ENCODE results near the gene NCS1.

Gene NCS1

DNA sequence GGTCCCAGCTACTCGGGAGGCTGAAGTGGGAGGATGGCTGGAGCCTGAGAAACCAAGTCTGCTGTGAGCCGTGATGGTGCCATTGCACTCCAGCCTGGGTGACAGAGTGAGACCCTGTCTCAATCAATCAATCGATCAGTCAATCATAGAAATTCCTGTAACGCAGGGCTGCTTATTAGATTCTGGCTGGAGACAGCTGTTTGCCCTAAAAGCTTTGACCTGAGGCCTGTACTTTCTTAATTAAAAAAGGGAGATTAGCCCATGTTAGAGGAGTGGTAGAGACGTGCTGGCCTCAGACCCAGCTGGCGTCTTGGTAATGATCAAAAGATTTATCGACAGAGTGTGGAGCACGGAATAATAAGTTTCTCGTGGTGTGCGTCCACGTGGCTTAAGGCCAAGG is 52.9 kb downstream of the NCS1 start:
- peaks cover 20% of the 10 kb centered on the region for H3K36me3 ChIP-seq (ENCODE audit: insufficient read depth, low read depth, low read length)
- no peaks in the 10 kb centered on the region for H3K27me3 ChIP-seq (ENCODE audit: insufficient read depth, low read length)

DNA sequence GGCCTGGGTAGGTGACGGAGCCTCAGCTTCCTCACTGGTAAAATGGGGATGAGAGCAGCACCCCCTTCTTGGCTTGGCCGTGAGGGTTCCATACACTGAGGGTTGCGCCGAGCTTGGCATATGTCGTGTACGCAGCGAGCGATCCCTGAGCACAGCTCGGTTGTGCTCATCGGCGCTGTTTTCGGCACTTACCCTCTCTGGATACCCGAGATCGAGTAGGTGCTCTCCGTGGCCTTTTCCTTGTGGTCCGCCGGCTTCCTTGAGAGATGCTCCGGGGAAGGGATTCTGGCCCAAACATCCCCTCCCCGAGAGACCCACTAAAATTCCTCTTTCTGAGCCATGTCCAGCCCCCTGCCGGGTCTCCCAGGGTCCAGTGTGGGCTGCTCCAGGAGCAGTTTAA is 53.4 kb downstream of the NCS1 start:
- Histone ChIP-seq H3K9me3 (ENCODE audit: insufficient read depth, low read depth, low read length) (no peaks in the 10 kb centered on the region), H3K4me1 (ENCODE audit: insufficient read depth, low read length) (no peaks in the 10 kb centered on the region), H3K27me3 (ENCODE audit: insufficient read depth, low read length) (no peaks in the 10 kb centered on the region), H3K4me3 (ENCODE audit: low read length) (no peak overlapping the region), H3K36me3 (ENCODE audit: insufficient read depth, low read depth, low read length) (peaks cover 20% of the 10 kb centered on the region), H3K27ac (ENCODE audit: low read length) (no peak overlapping the region), H3K9ac (ENCODE audit: low read depth, low read length) (no peak overlapping the region)

More for the DNA sequence above, 52.9 kb downstream of the NCS1 start:
- Histone ChIP-seq H3K27ac (ENCODE audit: low read length) (no peak overlapping the region), H3K4me1 (ENCODE audit: insufficient read depth, low read length) (no peaks in the 10 kb centered on the region), H3K9me3 (ENCODE audit: insufficient read depth, low read depth, low read length) (no peaks in the 10 kb centered on the region), H3K9ac (ENCODE audit: low read depth, low read length) (no peak overlapping the region), H3K4me3 (ENCODE audit: low read length) (no peak overlapping the region)

DNA sequence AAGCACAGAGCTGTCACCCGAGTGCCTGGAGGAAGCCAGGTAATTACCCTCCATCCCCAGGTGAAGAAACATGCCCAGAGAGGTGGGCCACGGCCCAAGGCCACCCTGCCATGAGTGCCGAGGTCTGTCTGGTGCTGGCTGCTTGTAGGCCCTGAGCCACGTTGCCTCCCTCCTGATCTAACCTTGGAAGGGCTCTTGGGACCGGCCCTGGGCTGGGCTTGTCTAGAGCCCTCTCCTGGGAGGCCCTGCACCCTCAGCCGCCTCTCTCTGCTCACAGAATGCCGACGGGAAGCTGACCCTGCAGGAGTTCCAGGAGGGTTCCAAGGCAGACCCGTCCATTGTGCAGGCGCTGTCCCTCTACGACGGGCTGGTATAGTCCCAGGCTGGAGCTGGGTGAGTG is 53.9 kb downstream of the NCS1 start:
- no peak overlapping the region for H3K4me3 ChIP-seq (ENCODE audit: low read length)
- no peak overlapping the region for H3K9ac ChIP-seq (ENCODE audit: low read depth, low read length)
- H3K27ac ChIP-seq (ENCODE audit: low read length) = no peak overlapping the region
- H3K9me3 ChIP-seq (ENCODE audit: insufficient read depth, low read depth, low read length) = no peaks in the 10 kb centered on the region
- no peaks in the 10 kb centered on the region for H3K27me3 ChIP-seq (ENCODE audit: insufficient read depth, low read length)
- peaks cover 20% of the 10 kb centered on the region for H3K36me3 ChIP-seq (ENCODE audit: insufficient read depth, low read depth, low read length)
- H3K4me1 ChIP-seq (ENCODE audit: insufficient read depth, low read length) = no peaks in the 10 kb centered on the region

DNA sequence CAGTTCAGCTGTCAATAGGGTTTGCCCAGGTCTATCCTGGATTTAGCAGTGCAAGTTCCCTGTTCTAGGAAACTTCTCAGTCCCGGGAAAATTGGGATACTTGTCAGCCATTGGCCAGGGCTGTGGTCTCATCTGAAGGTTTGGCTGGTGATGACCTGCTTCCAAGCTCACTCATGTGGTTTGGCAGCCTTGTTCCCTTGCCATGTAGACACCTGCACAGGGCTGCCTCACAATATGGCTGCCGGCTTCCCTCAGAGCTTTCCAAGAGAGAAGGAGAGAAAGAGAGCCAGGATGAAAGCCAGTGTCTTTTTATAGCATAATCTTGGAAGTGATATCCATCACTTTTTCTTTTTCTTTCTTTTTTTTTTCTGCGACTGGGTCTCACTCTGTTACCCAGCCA is 55.6 kb downstream of the NCS1 start:
- no peaks in the 10 kb centered on the region for H3K9me3 ChIP-seq (ENCODE audit: insufficient read depth, low read depth, low read length)
- no peaks in the 10 kb centered on the region for H3K27me3 ChIP-seq (ENCODE audit: insufficient read depth, low read length)
- no peak overlapping the region for H3K9ac ChIP-seq (ENCODE audit: low read depth, low read length)
- H3K36me3 ChIP-seq (ENCODE audit: insufficient read depth, low read depth, low read length) = peaks cover 20% of the 10 kb centered on the region
- no peaks in the 10 kb centered on the region for H3K4me1 ChIP-seq (ENCODE audit: insufficient read depth, low read length)
- H3K4me3 ChIP-seq (ENCODE audit: low read length) = no peak overlapping the region
- no peak overlapping the region for H3K27ac ChIP-seq (ENCODE audit: low read length)

DNA sequence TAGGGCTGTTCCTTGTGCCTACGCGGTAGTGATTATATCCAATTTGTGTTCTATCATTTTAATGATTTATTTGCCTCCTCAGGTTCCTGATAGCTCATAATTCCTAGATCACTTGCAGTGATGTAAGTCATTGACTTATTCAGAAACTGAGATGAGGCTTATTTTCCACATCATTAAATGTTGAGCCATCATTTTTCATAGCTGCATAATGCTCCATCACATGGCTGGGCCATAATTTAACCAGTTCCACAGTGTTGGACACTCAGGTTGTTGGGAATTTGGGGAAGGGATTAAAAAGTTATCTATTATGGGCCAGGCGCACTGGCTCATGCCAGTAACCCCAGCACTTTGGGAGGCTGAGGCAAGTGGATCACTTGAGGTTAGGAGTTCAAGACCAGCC is 57.6 kb downstream of the NCS1 start:
- no peak overlapping the region for H3K4me3 ChIP-seq (ENCODE audit: low read length)
- no peaks in the 10 kb centered on the region; the same call in 1 of the 2 replicates for H3K4me1 ChIP-seq (ENCODE audit: insufficient read depth, low read length)
- H3K27me3 ChIP-seq (ENCODE audit: insufficient read depth, low read length) = no peaks in the 10 kb centered on the region
- H3K27ac ChIP-seq (ENCODE audit: low read length) = no peak overlapping the region
- H3K9me3 ChIP-seq (ENCODE audit: insufficient read depth, low read depth, low read length) = no peaks in the 10 kb centered on the region
- H3K9ac ChIP-seq (ENCODE audit: low read depth, low read length) = no peak overlapping the region
- peaks cover 31% of the 10 kb centered on the region for H3K36me3 ChIP-seq (ENCODE audit: insufficient read depth, low read depth, low read length)

DNA sequence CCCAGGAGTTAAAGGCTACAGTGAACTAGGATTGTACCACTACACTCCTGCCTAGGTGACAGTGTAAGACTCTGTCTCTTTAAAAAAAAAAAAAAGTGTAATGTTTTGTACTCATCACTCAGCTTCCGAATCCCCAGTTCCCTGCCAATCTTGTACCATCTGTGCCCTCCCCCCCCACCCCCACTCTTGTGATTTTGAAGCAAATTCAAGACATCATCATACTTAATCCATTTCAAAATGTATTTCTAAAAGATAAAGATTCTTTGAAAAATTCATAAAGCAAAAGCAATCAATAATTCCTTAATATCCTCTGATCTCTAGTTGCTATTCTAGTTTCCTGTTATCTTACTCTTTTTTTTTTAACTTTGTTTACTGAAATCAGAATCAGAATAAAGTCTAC is 58.4 kb downstream of the NCS1 start:
- H3K27me3 ChIP-seq (ENCODE audit: insufficient read depth, low read length) = no peaks in the 10 kb centered on the region
- no peak overlapping the region for H3K4me3 ChIP-seq (ENCODE audit: low read length)
- no peak overlapping the region for H3K27ac ChIP-seq (ENCODE audit: low read length)
- no peaks in the 10 kb centered on the region; the same call in 1 of the 2 replicates for H3K4me1 ChIP-seq (ENCODE audit: insufficient read depth, low read length)
- no peaks in the 10 kb centered on the region for H3K9me3 ChIP-seq (ENCODE audit: insufficient read depth, low read depth, low read length)
- H3K9ac ChIP-seq (ENCODE audit: low read depth, low read length) = no peak overlapping the region
- peaks cover 31% of the 10 kb centered on the region for H3K36me3 ChIP-seq (ENCODE audit: insufficient read depth, low read depth, low read length)

DNA sequence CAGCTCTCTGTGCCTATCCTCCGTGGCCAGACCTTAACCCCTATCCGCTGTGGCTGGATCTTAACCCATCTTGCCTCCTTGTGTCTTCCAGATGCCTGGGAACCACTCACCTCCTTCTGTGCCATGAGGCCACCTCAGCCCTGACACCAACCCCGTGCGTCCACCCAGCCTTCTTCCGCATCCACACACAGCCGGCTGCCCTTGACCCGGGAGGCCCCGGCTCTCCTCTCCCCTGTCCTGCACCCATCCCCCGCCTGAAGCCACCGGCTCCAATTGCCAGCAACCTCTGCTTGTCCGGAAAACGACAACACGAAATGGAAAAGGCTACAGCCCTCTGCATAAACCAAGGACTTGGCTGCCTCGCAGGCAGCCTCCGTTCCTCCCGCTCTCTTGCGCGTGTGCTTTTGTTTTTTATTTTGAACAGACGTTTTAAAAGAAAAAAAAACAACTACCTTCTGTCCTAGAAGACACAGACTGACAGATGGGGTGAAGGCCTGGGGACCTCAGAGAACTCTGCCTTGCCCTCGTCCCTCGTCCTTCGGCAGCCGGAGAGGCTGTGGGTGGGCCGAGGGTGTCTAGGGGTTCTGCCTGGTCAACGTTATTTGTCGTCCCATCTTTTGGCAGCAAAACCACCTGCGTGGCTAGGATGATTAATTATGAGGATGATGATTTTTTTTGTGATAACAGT is 60.8 kb downstream of the NCS1 start:
- H3K4me1 ChIP-seq (ENCODE audit: insufficient read depth, low read length) = no peaks in the 10 kb centered on the region; the same call in 1 of the 2 replicates
- no peak overlapping the region for H3K9ac ChIP-seq (ENCODE audit: low read depth, low read length)
- H3K9me3 ChIP-seq (ENCODE audit: insufficient read depth, low read depth, low read length) = no peaks in the 10 kb centered on the region
- H3K27ac ChIP-seq (ENCODE audit: low read length) = no peak overlapping the region
- H3K36me3 ChIP-seq (ENCODE audit: insufficient read depth, low read depth, low read length) = peaks cover 19% of the 10 kb centered on the region; the same call in 1 of the 2 replicates
- no peak overlapping the region for H3K4me3 ChIP-seq (ENCODE audit: low read length)
- no peaks in the 10 kb centered on the region for H3K27me3 ChIP-seq (ENCODE audit: insufficient read depth, low read length)

DNA sequence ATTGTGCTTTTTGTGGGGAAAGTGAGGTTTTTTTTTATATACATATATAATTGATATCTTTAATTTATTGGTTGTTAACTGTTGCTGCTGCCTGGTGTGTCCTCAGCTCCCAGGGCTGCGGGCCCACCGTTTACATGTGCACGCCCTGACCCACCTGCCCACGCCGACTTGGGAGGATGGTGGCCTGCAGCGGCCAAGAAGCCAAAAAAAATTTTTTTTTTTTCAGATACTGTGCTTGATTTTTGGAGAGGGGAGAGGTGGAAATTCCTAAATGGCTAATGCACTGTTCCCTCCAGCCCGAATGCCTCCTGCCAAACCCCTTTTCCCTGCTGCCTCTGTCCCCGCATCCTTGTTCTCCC is 61.4 kb downstream of the NCS1 start:
- Histone ChIP-seq H3K27ac (ENCODE audit: low read length) (no peak overlapping the region), H3K9me3 (ENCODE audit: insufficient read depth, low read depth, low read length) (no peaks in the 10 kb centered on the region), H3K27me3 (ENCODE audit: insufficient read depth, low read length) (no peaks in the 10 kb centered on the region), H3K36me3 (ENCODE audit: insufficient read depth, low read depth, low read length) (peaks cover 15% of the 10 kb centered on the region; the same call in 1 of the 2 replicates), H3K9ac (ENCODE audit: low read depth, low read length) (no peak overlapping the region), H3K4me3 (ENCODE audit: low read length) (no peak overlapping the region), H3K4me1 (ENCODE audit: insufficient read depth, low read length) (no peaks in the 10 kb centered on the region; the same call in 1 of the 2 replicates)

DNA sequence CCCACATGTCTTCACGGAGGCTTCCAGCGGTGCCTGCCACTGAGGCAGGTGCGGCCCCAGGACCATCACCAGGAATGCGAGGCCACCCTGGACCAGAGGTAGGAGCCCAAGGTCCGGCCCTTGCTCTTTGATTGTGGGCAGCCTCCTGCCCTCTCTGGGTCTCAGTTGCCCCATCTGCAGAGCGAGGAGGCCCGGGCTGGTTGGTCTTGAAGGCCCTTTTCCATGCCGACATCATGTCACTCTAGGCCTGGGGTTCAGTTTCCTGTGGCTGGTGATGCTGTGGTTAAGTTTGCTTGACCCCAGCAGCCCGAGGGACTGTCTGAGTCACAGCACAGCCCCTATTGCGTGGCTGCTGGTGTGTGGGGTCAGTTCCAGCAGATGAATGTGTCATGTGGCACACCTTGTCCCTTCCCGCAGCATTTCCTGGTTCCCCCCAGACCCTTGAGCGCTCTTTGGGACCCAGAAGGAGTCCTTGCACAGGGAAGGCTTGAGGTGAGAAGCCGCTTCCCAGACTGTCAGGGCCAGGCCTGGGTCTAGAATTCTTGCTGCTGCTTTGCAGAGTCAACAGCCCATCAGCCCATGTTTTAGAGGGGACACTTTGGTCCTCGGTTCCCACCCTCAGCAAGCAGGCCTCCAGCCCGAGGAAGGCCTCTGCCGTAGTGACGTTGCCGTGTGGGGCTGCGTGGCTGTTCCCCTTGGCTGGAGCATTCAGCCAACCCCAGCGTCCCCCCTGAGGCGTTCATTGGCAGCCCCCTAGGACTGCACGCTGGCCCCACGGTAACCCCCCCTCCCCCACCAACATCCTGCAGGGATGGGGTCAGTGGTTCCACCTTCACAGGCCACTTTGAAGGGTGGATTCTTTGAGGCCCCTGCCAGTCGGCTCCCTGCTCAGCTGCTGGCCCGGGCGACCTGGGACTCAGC is 62.4 kb downstream of the NCS1 start:
- peaks cover 13% of the 10 kb centered on the region; the same call in 1 of the 2 replicates for H3K36me3 ChIP-seq (ENCODE audit: insufficient read depth, low read depth, low read length)
- no peaks in the 10 kb centered on the region; the same call in 1 of the 2 replicates for H3K4me1 ChIP-seq (ENCODE audit: insufficient read depth, low read length)
- H3K27ac ChIP-seq (ENCODE audit: low read length) = no peak overlapping the region
- H3K27me3 ChIP-seq (ENCODE audit: insufficient read depth, low read length) = no peaks in the 10 kb centered on the region
- no peaks in the 10 kb centered on the region for H3K9me3 ChIP-seq (ENCODE audit: insufficient read depth, low read depth, low read length)
- H3K9ac ChIP-seq (ENCODE audit: low read depth, low read length) = no peak overlapping the region
- H3K4me3 ChIP-seq (ENCODE audit: low read length) = no peak overlapping the region

DNA sequence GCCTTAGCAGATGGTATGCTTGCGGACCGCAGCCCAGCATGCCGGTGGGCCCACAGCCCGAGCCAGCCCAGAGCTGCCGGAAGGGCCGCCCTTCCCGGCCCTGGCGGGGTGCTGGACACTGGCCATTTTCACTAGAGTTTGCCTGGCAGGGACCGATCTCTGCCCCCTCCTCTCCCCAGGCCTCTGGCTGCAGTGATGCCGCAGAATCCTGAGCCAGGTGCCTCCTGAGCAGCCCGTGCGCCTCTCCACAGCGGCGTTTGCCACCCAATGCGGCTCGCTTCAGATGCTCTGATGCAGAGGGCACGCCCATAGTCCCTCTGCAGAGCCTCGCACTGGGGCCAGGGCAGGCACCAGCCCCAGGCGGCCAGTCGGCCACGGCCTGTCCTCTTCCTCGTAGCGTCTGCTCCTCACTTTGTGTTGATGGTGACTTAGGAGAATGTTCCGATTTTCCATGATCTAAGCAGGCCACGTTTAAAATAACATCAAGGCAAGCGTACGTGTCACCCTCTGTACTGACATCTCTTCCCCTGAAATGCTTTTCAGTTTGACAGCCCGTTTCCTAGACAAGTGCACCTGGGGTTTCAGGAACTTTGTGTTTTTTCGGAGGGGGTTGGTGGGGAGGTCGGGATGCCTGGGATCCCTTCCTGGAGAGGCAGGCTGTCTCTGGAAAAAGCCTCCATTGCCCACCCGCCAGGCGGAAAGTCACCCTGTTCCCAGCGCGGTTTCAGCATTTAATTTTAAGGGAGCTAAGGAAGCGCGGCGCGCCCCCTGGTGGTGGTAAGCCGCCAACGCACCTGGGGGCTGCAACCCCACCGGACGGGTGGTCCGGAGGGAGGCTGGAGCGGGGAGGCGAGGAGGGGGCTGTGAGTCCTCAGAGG is 63.6 kb downstream of the NCS1 start:
- Histone ChIP-seq H3K9me3 (ENCODE audit: insufficient read depth, low read depth, low read length) (no peaks in the 10 kb centered on the region), H3K36me3 (ENCODE audit: insufficient read depth, low read depth, low read length) (0 out of 2 replicates have a peak, but pooled peaks cover 11% of the 10 kb centered on the region), H3K9ac (ENCODE audit: low read depth, low read length) (no peak overlapping the region), H3K27ac (ENCODE audit: low read length) (no peak overlapping the region), H3K4me3 (ENCODE audit: low read length) (no peak overlapping the region), H3K4me1 (ENCODE audit: insufficient read depth, low read length) (no peaks in the 10 kb centered on the region; the same call in 1 of the 2 replicates), H3K27me3 (ENCODE audit: insufficient read depth, low read length) (no peaks in the 10 kb centered on the region)

DNA sequence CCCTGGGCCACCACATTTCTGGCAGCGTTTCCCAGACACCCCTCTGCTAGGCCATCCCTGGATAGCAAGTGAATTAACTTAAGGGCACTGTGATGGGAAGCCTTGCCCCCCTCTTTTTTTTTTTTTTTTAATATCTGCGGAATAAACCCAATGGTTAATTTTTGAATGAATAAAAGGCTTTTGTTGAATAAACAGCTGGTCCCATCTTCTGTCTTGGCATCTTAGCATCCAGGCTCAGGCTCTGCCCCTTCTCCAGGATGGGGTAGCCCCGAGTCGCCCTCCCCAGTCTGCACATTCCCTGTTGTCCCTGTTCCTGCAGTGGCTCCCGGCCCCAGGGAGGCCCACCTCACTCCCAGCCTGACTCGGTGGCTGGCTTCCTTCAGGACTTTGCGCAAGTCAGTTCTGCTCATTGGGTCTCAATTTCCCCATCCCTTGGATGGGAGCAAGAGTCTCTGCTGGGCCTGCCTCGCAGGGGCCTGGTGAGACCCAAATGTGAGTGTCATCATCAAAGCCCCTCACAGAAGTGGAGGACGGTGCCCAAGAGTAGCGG is 64.3 kb downstream of the NCS1 start:
- Histone ChIP-seq H3K36me3 (ENCODE audit: insufficient read depth, low read depth, low read length) (0 out of 2 replicates have a peak, but pooled peaks cover 11% of the 10 kb centered on the region), H3K4me3 (ENCODE audit: low read length) (no peak overlapping the region), H3K27ac (ENCODE audit: low read length) (no peak overlapping the region), H3K9ac (ENCODE audit: low read depth, low read length) (no peak overlapping the region), H3K9me3 (ENCODE audit: insufficient read depth, low read depth, low read length) (no peaks in the 10 kb centered on the region), H3K27me3 (ENCODE audit: insufficient read depth, low read length) (no peaks in the 10 kb centered on the region), H3K4me1 (ENCODE audit: insufficient read depth, low read length) (no peaks in the 10 kb centered on the region; the same call in 1 of the 2 replicates)

Measured in iPS-20b (cell line).